ENCODE data around the gene CCDC192.

- no peak for TF ChIP-seq POLR2A (IDR thresholded peaks at IDR 0.05)
- TF ChIP-seq CTCF (IDR thresholded peaks at IDR 0.05), result no peak
These were observed 206.6 kb downstream of the CCDC192 start for GRCh38 chr5:127909821-127910220.
